ENCODE results near the gene C10orf120.

The C10orf120 gene

DNA sequence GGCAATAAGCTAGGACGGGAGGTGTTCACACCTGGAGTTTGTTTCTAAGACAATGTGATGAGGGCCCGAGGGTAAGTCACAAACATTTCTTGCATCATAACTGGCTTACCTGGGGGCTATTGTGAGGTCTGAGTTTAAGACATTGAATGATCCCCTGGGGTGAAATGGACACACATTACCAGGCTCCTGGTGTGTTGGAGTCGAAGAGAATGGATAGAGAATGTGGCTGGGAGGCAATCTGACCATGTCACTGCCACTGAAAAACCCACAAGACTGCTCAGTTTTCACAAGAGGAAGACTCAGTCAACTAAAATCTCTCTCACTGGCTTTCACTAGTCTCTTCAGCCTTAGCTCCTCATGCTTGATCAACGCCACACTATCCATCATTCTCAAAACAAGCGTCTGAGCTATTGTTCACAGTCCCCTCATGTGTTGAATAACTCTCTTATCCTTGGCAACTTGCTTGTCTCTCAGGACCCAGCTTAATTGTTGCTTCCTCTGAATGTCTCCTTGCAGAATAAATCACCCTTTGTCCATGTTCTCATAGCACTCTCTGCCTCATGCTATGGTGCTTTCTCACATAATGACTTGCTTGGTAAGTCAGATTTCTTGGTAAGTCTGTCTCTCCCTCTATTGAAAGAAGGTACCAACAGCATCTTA lies at the start of gene C10orf120:
Gene C10orf120, minus strand, starts transcription at position 51 of the 660 bp plus-strand sequence. CDS start 56 bp downstream, outside the sequence.
- no peak for FAIRE-seq

DNA sequence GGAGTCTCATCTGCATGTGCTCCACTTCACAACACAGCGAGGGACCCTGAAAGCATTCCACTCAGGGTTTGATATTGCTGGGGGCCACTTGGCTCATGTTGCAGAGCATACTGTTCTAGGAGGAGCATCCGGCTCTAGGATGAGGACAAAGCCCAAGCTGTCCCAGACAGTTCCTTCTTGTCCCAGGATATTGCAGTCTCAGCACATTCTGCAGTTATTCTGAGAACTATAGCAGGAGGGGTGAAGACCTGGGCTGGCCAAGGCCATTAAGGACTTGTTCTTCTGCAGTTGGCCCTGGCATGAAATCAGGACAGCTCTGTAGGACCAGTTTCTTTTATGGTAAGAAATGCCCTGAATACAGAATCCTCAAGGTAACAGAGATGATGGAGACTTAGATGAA lies 48.9 kb upstream of the C10orf120 start:
- FAIRE-seq, result no peak
- no peak for DNase-seq (ENCODE audit: extremely low spot score, insufficient read length, low read depth)

More for the DNA sequence above, at the start of gene C10orf120:
- no peak for DNase-seq (ENCODE audit: extremely low spot score, insufficient read length, low read depth)

GRCh38 chr10:122746408-122746807 lies 46.8 kb upstream of the C10orf120 start:
- no peak for DNase-seq (ENCODE audit: extremely low spot score, insufficient read length, low read depth)
- no peak for FAIRE-seq

- no peak for DNase-seq (ENCODE audit: extremely low spot score, insufficient read length, low read depth)
- no peak for FAIRE-seq
Observed at GRCh38 chr10:122744257-122744656, 44.6 kb upstream of the C10orf120 start.

- FAIRE-seq, result no peak
- DNase-seq (ENCODE audit: extremely low spot score, insufficient read length, low read depth), result no peak
Observed at GRCh38 chr10:122740640-122741039, 41.0 kb upstream of the C10orf120 start.

DNA sequence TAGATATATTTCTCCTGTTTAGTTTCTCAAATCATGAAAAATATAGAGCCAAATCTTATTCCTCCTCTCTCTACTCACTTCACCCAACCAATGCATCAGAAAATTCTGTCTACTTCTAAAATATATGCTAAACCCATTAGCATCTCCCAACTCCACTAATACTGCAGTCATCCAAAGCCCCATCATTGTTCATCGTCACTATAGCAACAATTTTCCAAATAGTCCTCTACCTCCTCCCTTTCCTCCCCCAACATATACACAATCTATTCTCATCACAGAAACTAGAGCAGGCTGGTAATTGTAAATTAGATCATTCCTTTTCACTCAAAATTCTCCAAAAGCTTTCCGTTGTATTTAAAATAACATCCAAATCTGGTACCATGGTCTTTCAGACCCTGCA lies 38.4 kb upstream of the C10orf120 start:
- FAIRE-seq, result no peak
- DNase-seq (ENCODE audit: extremely low spot score, insufficient read length, low read depth), result no peak

- no peak for FAIRE-seq
- no peak for DNase-seq (ENCODE audit: extremely low spot score, insufficient read length, low read depth)
Observed at GRCh38 chr10:122733931-122734665, 34.5 kb upstream of the C10orf120 start.

GRCh38 chr10:122733443-122733842 lies 33.8 kb upstream of the C10orf120 start:
- no peak for FAIRE-seq
- no peak for DNase-seq (ENCODE audit: extremely low spot score, insufficient read length, low read depth)

GRCh38 chr10:122730238-122730637 lies 30.6 kb upstream of the C10orf120 start:
- DNase-seq (ENCODE audit: extremely low spot score, insufficient read length, low read depth) (no peak), FAIRE-seq (no peak)

DNA sequence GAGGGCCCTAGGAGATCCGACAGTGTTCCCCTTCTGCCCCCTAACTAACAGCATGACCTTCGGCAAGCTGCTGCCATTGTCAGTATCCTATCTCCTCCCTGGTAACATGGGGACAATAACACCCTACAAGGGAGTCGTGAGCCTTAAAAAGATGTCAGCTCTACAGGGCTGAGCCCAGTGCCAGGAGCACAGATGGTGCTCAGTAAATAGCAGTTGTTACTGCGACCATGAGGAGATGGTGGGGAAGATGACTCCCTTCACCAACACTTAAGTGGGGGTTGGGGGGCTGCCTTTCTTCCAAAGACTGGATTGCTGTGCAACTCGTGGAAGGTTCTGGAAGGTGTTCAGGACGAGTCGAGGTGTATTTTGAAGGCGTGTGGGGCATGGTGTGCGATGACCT lies 29.5 kb upstream of the C10orf120 start:
- DNase-seq (ENCODE audit: extremely low spot score, insufficient read length, low read depth) (no peak), FAIRE-seq (no peak)

DNA sequence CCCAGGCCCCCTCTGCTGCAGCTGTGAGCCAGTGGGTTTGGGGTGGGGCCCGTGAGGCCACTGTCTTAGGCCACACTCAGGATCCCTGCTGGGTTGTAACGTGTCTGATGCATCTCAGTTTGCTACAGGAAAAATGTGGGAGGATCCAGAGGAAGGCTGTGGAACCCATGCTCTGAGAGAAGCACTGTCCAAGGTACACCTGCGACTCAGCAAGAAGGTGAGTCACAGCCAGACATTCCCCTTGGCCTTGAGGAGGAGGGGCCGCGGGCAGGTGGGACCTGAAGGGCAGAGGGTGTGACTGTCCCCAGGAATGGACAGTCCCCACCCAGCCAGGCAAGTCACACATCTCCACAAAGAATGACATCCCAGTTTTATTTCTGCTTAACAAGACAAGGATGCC lies 27.8 kb upstream of the C10orf120 start:
- DNase-seq (ENCODE audit: extremely low spot score, insufficient read length, low read depth) (no peak), FAIRE-seq (no peak)

- no peak for FAIRE-seq
- no peak for DNase-seq (ENCODE audit: extremely low spot score, insufficient read length, low read depth)
Observed at GRCh38 chr10:122725768-122726167, 26.1 kb upstream of the C10orf120 start.

- FAIRE-seq (no peak), DNase-seq (ENCODE audit: extremely low spot score, insufficient read length, low read depth) (no peak)
Observed at GRCh38 chr10:122725006-122725405, 25.4 kb upstream of the C10orf120 start.

- no peak for DNase-seq (ENCODE audit: extremely low spot score, insufficient read length, low read depth)
- FAIRE-seq, result no peak
Observed at GRCh38 chr10:122721111-122721510, 21.5 kb upstream of the C10orf120 start.

DNA sequence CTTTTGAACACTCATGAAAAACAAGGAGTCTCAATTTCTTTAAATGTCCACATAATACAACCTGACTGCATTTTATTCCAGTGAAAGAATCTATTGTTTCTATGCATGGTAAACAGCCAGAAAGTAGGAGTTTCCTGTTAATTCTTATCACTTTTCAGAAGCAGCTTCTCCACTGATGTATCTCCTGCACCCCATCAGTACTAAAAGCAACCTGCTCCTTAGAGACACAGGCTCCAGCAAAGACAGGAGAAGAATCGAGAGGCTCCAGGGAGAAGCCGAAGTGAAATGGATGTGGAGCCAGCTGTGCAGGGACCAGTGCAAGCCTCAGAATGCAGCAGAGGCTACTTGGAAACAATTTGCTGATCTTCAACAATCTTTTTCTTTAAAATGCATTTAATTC lies 16.4 kb upstream of the C10orf120 start:
- no peak for FAIRE-seq

GRCh38 chr10:122715576-122715975 lies 15.9 kb upstream of the C10orf120 start:
- no peak for FAIRE-seq
- DNase-seq (ENCODE audit: extremely low spot score, insufficient read length, low read depth), result no peak

More for the DNA sequence above, 16.4 kb upstream of the C10orf120 start:
- no peak for DNase-seq (ENCODE audit: extremely low spot score, insufficient read length, low read depth)

DNA sequence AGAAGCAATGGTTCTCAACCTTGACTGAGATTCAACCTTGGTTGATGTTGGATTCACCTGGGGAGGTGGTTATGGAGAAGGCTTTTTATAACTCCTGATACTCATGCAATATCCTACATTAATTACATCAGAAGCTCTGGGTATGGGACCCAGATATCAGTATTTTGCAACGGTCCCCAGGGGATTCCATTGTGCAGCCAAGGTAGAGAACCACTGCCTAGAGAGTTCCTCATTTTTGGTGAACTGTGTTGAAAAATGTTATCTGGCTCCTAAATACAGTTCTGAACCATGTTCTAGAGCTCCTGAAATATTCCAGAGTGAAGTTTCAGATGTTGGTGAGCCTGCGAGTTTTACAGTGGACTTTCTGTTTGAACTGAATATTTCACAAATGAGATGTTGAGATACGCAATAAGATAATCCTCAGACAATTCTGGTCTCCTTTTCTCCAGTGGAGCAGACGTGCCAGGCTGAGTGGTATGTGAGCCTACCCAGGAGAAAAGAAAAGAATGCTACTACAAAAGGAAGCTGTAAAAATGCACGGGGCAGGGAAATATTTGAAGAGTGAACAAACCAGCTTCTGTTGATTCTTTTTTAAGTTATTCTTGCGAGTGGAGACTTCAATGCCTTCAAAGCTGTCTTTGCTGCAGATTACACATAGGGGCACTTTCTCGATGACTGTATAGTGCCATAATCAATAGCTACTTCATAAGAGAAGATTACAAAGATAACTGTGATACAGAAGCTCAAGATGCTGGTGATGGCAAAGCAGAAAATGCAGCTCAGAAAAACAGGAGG lies 13.6 kb upstream of the C10orf120 start:
- no peak for DNase-seq (ENCODE audit: extremely low spot score, insufficient read length, low read depth)
- FAIRE-seq, result no peak

DNA sequence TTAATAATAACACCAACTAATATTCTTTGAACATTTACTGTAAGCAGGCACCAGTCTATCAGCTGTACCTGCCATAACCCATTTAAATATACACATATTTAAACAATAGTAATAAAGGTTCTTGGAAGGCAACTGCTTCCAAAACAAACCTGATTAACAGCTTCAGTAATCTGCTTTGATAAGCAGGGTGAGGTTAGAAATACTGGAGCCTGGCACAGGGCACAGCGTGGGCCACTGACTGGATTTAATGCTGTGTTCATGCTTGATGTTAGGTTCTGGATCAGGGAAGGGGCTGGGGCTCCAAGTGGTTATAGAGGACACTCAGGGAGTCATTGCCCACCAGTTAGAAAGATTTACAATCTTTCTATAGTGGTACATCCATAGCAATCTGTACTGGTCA lies 10.9 kb upstream of the C10orf120 start:
- DNase-seq (ENCODE audit: extremely low spot score, insufficient read length, low read depth) (no peak), FAIRE-seq (no peak)

DNA sequence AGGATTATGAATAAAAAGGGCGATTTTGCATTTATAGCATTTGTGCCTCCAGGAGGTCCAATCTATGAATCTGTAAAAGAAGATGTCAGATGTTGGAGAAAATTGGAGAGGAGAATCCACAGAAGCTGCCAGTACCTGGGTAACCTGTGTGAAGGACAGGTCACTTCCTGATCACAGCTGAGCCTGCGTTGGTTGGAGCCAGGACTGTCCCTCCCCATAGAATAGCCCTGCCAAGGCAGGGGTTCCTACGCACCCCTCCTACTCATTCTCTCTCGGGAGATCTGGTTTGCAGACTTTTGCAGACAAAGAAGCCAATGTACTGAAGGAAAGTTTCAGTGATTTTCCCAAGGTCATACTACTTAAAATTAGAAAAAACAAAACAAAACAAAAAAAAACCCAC lies 10.3 kb upstream of the C10orf120 start:
- no peak for DNase-seq (ENCODE audit: extremely low spot score, insufficient read length, low read depth)
- no peak for FAIRE-seq

DNA sequence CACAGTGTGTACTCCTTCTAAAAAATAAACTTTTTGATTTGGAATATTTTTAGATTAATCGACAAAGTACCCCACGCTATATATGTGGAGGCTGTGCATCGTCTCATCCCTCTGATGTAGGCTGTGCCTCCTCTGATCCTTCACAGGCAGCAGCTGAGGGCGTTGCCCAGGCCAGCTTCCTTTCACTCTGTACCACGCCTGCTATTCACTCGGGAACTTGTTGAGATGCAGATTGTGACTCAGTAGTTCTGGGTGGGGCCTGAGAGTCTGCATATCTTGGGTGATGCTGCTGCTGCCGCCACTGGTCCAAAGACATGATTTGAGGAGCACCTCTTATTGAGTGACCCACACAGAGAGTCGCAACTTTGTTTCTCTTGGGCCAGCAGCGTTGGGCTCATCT lies 7.9 kb upstream of the C10orf120 start:
- no peak for DNase-seq (ENCODE audit: extremely low spot score, insufficient read length, low read depth)
- FAIRE-seq, result no peak

DNA sequence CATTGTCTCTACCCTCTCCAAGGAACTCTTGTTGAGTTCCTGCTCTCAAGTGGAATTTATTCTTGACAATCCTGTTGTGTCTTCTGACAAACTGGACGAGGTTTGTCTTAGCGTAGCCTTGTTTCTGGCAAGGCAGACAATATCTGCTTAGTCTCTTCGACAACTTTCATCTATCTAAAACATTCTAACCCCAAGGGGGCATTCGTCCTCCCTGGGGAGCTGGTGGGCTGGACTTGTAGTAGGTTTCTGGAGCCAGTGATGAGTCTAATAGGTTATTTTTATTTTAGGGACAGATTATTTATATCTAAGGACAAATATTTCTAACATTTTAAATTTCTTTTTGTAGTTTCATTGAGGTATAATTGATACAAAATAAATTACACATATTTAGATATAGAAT lies 7.3 kb upstream of the C10orf120 start:
- DNase-seq (ENCODE audit: extremely low spot score, insufficient read length, low read depth) (no peak), FAIRE-seq (no peak)
